PFSK-1 (cell line): ENCODE measurements around the gene COL25A1.

Experiments
- FOXP2 ChIP-seq: optimal IDR thresholded peaks from 2 replicates; pipeline ENCODE3; 2011; ENCODE audit warnings: borderline replicate concordance, control low read depth, inconsistent platforms; ENCODE audit not compliant: insufficient read depth; ENCODE audit errors: extremely low read length, extremely low read depth
- POLR2AphosphoS5 ChIP-seq: IDR thresholded peaks from 2 replicates; pipeline ENCODE4 v1.6.1; 2012; ENCODE audit warnings: low read depth, mild to moderate bottlenecking, control low read depth, low read length, moderate library complexity
- REST ChIP-seq, 2 experiments: IDR thresholded peaks; 2 replicates each; pipeline versions ENCODE4 v1.6.1 to v1.8.0; 2011 to 2012; ENCODE audit warnings: low read depth in 2 of 2, low read length in 2 of 2, control low read depth in 1 of 2, inconsistent platforms in 1 of 2, mild to moderate bottlenecking in 1 of 2, moderate library complexity in 1 of 2; ENCODE audit not compliant: insufficient read depth in 1 of 2
- SIN3A ChIP-seq: IDR thresholded peaks from 2 replicates; pipeline ENCODE4 v1.6.1; 2012; ENCODE audit warnings: mild to moderate bottlenecking, low read length, moderate library complexity, borderline replicate concordance; ENCODE audit not compliant: insufficient read depth
- TAF1 ChIP-seq: IDR thresholded peaks from 2 replicates; pipeline ENCODE4 v1.6.1; 2012; ENCODE audit warnings: low read length, control low read depth, borderline replicate concordance; ENCODE audit not compliant: insufficient read depth

Gene COL25A1

DNA sequence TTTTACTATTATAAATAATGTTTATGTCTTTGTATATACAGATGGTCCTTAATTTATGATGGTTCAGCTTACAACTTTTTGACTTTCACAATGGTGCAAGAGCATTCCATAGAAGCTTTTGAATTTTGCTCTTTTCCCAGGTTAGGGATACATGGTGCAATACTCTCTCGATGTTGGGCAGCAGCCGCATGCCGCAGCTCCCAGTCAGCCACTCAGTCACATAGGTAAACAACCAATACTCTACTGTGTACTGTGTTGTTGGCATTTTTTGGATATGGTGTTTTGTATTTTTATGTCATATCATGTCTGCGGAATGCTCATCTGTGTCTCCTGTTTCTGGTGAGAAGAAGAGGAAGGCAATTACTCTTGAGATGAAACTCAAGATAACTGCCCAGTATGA lies 281.6 kb downstream of the COL25A1 start:
- TF ChIP-seq TAF1: no peak
- TF ChIP-seq FOXP2: no peak
- TF ChIP-seq POLR2AphosphoS5: no peak
- TF ChIP-seq REST (IDR thresholded peaks at IDR 0.05; ENCODE audit: insufficient read depth in 1 of 2, low read depth in 2 of 2, low read length in 2 of 2): no peak
- no peak for TF ChIP-seq SIN3A

- no peak for TF ChIP-seq REST (IDR thresholded peaks at IDR 0.05; ENCODE audit: insufficient read depth in 1 of 2, low read depth in 2 of 2, low read length in 2 of 2)
- no peak for TF ChIP-seq TAF1
- TF ChIP-seq POLR2AphosphoS5: no peak
- TF ChIP-seq SIN3A: no peak
- TF ChIP-seq FOXP2: no peak
These were observed 286.3 kb downstream of the COL25A1 start for GRCh38 chr4:109016200-109016599.

GRCh38 chr4:109015413-109015810 lies 287.0 kb downstream of the COL25A1 start:
- TF ChIP-seq TAF1 (no peak), SIN3A (no peak), POLR2AphosphoS5 (no peak), REST (IDR thresholded peaks at IDR 0.05; ENCODE audit: insufficient read depth in 1 of 2, low read depth in 2 of 2, low read length in 2 of 2) (no peak), FOXP2 (no peak)

DNA sequence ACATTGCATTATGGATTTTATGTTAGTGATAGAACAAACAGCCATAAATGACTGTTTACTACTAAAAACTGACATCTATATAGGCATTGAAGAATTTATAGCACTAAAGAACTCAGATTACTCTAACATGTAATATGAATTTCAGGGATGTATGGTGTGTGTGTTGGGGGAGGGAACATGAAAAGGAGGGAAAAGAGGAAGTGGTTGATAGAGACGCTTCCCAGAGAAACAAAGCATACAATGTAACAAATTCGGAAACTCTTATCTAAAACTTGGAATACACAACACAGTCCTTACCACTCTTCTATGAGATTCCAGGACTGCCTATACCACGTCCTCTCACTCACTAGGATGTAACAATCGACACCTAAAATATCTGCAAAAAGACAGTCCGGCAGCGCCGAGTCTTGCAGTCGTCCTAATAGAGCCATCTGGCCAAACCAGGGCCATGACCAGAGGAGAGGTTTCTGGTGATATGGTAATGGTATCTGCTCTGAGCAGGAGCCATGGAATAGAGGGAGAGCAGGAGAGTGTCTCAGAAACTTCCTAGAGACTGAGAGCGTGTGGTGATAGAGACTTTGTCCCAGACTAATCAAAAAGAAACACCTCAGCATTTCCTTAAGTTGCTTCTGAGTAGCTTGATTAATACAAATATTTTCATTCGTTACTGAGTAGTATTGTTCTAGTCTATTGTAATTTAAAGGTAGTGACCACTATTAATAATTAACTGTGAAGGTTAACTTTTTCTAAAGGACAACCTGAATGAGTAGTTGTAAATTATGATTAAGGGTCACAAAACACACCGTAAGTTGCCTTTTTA lies 287.7 kb downstream of the COL25A1 start:
- TF ChIP-seq FOXP2 (no peak), REST (IDR thresholded peaks at IDR 0.05; ENCODE audit: insufficient read depth in 1 of 2, low read depth in 2 of 2, low read length in 2 of 2) (no peak), SIN3A (no peak), POLR2AphosphoS5 (no peak), TAF1 (no peak)
